ENCODE results near the gene NKIRAS2. TPM values are rescaled to one million over a fixed set of nuclear protein-coding genes. Genes with fewer than 3 reads are reported as not detected.

NKIRAS2 gene
- total RNA-seq, 1 donor from 2014 or later: 28.7 TPM

- Histone ChIP-seq H3K4me1 (no peaks in the 10 kb centered on the region), H3K27me3 (peaks cover 4% of the 10 kb centered on the region), H3K36me3 (no peaks in the 10 kb centered on the region), H3K4me3 (no peak overlapping the region), H3K27ac (no peak overlapping the region), H3K9me3 (no peaks in the 10 kb centered on the region)
- TF ChIP-seq, protein P1, sequence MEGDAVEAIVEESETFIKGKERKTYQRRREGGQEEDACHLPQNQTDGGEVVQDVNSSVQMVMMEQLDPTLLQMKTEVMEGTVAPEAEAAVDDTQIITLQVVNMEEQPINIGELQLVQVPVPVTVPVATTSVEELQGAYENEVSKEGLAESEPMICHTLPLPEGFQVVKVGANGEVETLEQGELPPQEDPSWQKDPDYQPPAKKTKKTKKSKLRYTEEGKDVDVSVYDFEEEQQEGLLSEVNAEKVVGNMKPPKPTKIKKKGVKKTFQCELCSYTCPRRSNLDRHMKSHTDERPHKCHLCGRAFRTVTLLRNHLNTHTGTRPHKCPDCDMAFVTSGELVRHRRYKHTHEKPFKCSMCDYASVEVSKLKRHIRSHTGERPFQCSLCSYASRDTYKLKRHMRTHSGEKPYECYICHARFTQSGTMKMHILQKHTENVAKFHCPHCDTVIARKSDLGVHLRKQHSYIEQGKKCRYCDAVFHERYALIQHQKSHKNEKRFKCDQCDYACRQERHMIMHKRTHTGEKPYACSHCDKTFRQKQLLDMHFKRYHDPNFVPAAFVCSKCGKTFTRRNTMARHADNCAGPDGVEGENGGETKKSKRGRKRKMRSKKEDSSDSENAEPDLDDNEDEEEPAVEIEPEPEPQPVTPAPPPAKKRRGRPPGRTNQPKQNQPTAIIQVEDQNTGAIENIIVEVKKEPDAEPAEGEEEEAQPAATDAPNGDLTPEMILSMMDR (IDR thresholded peaks at IDR 0.05): no peak
- TF ChIP-seq POLR2AphosphoS5 (IDR thresholded peaks at IDR 0.05; ENCODE audit: insufficient read depth in 1 of 2, low read depth in 1 of 2) (no peak), POLR2A (IDR thresholded peaks at IDR 0.05) (no peak)
- DNase-seq (ENCODE audit: extremely low spot score in 2 of 2): no peak
- intact Hi-C loops (cut with DNase I): no loop called here
These were observed 36.7 kb downstream of the NKIRAS2 start for GRCh38 chr17:42056635-42057034.

- Histone ChIP-seq H3K27me3 (no peaks in the 10 kb centered on the region), H3K4me1 (no peaks in the 10 kb centered on the region), H3K27ac (no peak overlapping the region), H3K36me3 (no peaks in the 10 kb centered on the region), H3K4me3 (no peak overlapping the region), H3K9me3 (no peaks in the 10 kb centered on the region)
- intact Hi-C loops (cut with DNase I): no loop called here
- DNase-seq (ENCODE audit: extremely low spot score in 2 of 2): no peak
- TF ChIP-seq POLR2AphosphoS5 (IDR thresholded peaks at IDR 0.05; ENCODE audit: insufficient read depth in 1 of 2, low read depth in 1 of 2): no peak
- no peak for TF ChIP-seq POLR2A (IDR thresholded peaks at IDR 0.05)
- TF ChIP-seq, protein P1 (IDR thresholded peaks at IDR 0.05): no peak
These were observed 38.2 kb downstream of the NKIRAS2 start for GRCh38 chr17:42058063-42058462.

- Histone ChIP-seq H3K4me1 (no peaks in the 10 kb centered on the region), H3K9me3 (no peaks in the 10 kb centered on the region), H3K36me3 (no peaks in the 10 kb centered on the region), H3K4me3 (no peak overlapping the region), H3K27ac (no peak overlapping the region), H3K27me3 (no peaks in the 10 kb centered on the region)
- TF ChIP-seq, protein P1 (IDR thresholded peaks at IDR 0.05): no peak
- TF ChIP-seq POLR2AphosphoS5 (IDR thresholded peaks at IDR 0.05; ENCODE audit: insufficient read depth in 1 of 2, low read depth in 1 of 2) (no peak), POLR2A (IDR thresholded peaks at IDR 0.05) (no peak)
- no peak for DNase-seq (ENCODE audit: extremely low spot score in 2 of 2)
- intact Hi-C loops (cut with DNase I): no loop called here
These were observed 39.9 kb downstream of the NKIRAS2 start for GRCh38 chr17:42059815-42060214.

DNA sequence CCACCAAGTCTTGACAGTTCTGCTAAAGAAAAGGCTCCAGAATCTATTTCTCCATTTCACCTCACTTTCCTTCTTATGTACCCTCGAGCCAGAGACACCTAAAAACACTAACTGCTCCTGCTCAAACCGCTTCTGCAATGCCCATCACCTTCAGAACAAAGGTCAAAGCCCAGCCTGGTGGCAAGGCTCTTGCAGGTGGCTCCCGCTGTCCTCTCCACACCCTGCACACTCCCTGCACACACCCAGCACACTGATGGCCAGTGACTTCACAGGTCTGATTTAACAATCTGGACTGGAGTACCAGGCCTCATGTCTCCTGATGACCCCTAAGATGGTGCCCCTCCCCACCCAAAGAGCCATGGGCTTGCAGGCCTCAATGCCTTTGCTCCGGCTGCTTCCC lies 40.3 kb downstream of the NKIRAS2 start:
- intact Hi-C loops (cut with DNase I): no loop called here
- TF ChIP-seq POLR2AphosphoS5 (IDR thresholded peaks at IDR 0.05; ENCODE audit: insufficient read depth in 1 of 2, low read depth in 1 of 2) (no peak), POLR2A (IDR thresholded peaks at IDR 0.05) (no peak)
- TF ChIP-seq, protein P1 (IDR thresholded peaks at IDR 0.05): no peak
- no peaks in the 10 kb centered on the region for H3K9me3 ChIP-seq
- H3K4me1 ChIP-seq: no peaks in the 10 kb centered on the region
- H3K27ac ChIP-seq: no peak overlapping the region
- H3K4me3 ChIP-seq: no peak overlapping the region
- no peaks in the 10 kb centered on the region for H3K27me3 ChIP-seq
- DNase-seq (ENCODE audit: extremely low spot score in 2 of 2): no peak
- H3K36me3 ChIP-seq: no peaks in the 10 kb centered on the region

DNA sequence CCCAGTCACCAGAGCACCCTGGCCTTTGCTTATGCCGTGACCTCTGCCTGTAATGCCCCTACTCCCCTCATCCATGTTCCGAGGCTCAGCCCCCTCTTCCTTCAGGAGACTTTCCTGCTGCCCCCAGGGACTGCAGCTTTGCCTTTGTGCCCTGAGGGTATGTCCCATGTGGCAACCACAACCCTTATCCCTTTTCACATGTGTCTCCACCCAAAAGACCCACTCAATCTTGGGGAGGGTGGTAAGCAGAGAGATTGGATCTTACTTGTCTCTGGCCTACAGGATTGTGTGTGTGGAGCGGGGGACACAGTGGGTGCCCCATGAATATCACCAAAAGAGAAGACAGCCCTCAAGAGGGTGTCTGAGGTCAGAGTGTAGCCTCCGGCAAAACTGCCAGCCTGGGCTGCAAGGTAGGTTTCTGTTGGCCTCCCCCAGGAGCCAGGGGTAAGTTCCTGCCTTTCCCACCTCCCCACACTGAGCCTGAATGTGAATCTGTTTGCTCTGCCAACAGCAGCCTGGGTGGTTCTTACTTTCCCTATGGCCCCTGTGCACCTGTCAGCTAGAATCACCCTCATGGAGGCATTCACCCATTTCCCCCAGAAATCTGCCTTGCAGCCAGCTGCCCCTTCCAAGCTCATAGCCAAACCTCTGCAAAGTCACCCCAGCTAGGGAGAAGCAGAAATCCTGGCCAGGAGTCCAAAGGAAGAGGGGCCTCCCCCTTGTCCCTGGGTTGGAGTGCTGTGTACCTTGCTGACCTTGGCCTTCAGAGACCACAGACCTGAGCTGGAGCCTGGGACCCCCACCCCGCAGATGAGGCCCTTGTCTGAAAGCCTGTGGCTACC lies 42.0 kb downstream of the NKIRAS2 start:
- TF ChIP-seq, protein P1 (IDR thresholded peaks at IDR 0.05): no peak
- TF ChIP-seq POLR2A (IDR thresholded peaks at IDR 0.05): no peak
- no peak overlapping the region for H3K4me3 ChIP-seq
- H3K27me3 ChIP-seq: no peaks in the 10 kb centered on the region
- intact Hi-C loops (cut with DNase I): no loop called here
- H3K27ac ChIP-seq: no peak overlapping the region
- no peaks in the 10 kb centered on the region for H3K9me3 ChIP-seq
- H3K36me3 ChIP-seq: no peaks in the 10 kb centered on the region
- DNase-seq (ENCODE audit: extremely low spot score in 2 of 2): no peak
- H3K4me1 ChIP-seq: no peaks in the 10 kb centered on the region
